NOMO-1 treated with dmso at 0.1 percent for 144 hours (cell line): ENCODE measurements around the gene PPARD.
A peak's percentile ranks its signal among the peaks of the same experiment; 100 is the strongest.
"Not testable (repeated sequence)": the region's sequence is repeated elsewhere in the genome, so short reads cannot be mapped to it uniquely, and the experiment has no call there.

Source experiments
- DNase-seq: peaks from one replicate; lab custom pipeline; 2025; ENCODE audit not compliant: unreplicated experiment; lab: John Stamatoyannopoulos, UW

Gene PPARD

GRCh38 chr6:35312076-35312800 is 30.1 kb upstream of the PPARD start:
- DNase-seq, result no peak

DNA sequence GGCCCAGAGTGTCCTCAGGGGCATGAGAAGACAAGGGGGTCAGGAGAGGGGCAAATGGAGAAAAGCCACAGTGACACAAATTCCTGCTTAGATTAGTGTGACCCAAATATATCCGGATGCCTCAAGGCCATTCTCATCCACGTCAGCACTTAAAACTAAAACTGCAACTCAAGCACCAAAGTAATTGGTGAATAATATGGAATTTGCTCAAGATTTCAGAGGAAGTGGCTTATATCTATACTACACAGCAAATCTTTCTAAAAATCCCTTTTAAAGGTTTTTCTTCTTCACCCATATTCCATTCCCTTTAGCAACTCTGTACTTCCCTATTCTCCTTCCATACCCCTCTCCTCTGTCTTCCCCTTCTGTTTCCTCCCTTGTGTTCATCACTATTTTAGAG is 29.6 kb upstream of the PPARD start:
- DNase-seq, result no peak

DNA sequence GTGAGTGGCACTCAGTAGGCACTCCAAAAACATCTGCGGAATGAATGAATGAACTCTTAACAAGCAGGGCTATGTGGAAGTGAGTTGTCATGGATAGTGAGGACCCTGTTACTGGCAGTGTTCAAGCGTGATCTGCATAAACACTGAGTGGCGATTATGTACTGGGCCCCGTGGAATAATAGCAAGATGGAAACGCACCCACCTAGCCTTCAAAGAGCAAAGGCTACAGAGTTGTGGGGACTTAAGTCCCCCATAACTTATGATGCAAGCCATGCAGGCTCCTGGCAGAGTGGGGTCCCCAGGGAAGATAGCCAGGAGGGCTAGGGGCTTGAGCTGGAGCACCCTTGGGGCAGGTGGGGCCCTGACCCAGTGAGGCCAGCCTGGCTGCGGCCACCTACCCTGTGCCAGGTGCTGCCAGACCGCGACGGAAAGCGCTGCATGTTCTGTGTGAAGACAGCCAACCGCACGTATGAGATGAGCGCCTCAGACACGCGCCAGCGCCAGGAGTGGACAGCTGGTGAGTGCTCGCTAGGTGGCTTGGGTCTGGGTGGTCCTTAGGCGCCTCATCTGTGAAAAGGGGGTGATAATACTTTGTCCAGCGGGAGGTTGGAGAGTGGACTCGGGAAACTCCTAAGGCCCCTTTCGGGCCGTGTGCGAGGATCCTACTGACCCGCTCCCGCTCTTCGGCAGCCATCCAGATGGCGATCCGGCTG is 24.7 kb upstream of the PPARD start:
- no peak for DNase-seq

DNA sequence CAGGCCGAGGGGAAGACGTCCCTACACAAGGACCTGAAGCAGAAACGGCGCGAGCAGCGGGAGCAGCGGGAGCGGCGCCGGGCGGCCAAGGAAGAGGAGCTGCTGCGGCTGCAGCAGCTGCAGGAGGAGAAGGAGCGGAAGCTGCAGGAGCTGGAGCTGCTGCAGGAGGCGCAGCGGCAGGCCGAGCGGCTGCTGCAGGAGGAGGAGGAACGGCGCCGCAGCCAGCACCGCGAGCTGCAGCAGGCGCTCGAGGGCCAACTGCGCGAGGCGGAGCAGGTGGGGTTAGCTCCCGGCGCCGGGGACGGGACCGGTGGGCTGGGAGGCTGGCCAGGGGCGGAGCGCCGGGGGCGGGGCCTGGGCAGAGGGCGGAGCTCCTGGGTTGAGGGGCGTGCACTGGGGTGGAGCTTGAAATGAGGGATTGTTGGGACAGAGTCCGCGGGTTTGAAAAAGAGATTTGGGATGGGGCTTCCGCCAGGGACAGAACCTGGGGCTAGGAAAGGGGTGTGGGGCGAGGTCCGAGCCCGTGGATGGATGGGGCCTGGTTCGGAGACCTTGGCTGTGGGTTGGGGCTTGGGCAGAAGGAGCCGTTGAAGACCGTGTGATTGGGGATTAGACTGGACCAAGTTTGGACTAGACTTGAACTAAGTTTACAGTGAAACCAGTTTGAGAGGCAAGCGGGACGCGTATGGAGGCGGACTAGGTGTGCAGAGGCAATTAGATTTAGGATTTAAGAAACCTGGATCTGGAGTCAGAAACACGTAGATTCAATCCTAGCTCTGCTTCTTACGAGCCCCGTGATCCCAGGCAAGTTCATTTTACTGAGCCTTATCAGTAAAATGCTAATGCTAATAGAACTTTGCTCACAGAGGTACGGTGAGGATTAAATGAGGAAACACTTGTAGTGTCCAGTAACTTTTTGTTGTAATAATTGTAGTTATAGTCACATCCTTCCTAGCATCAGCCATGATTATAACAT is 23.9 kb upstream of the PPARD start:
- no peak for DNase-seq

DNA sequence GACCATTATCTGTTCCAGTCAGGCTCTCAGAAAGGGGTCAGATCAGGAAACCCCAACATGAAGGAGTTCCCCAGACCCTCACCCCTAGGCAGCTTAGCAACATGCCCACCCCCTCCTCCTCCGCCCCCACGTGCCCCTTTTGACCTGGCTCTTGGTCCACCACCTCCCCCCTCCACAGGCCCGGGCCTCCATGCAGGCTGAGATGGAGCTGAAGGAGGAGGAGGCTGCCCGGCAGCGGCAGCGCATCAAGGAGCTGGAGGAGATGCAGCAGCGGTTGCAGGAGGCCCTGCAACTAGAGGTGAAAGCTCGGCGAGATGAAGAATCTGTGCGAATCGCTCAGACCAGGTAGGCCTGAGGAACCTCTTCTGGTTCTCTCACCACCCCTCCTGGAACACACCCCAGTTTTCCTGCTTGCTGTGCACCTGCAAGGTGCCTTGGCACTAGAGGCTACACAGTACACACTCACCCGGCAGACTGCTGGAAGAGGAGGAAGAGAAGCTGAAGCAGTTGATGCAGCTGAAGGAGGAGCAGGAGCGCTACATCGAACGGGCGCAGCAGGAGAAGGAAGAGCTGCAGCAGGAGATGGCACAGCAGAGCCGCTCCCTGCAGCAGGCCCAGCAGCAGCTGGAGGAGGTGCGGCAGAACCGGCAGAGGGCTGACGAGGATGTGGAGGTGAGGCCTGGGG is 22.9 kb upstream of the PPARD start:
- no peak for DNase-seq

DNA sequence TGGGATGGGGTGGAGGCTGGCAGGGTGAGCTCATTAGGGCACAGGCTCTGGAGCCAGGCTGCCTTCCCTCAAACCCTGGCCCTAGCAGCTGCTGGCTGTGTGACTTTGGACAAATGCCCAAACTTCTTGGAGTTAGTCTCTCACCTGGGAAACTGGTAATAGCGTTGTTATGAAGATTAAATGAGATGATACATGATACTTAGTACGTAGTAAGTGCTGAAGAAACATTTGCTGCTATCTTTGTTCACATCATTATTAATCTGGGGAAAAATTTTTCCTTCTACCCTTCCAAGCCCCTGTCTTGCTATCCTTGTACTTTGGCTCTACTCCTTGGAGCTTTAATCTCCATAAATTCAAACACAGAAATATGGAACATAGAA is 22.3 kb upstream of the PPARD start:
- no peak for DNase-seq

- DNase-seq, result no peak
Measured at GRCh38 chr6:35321091-35321490, 21.3 kb upstream of the PPARD start.

DNA sequence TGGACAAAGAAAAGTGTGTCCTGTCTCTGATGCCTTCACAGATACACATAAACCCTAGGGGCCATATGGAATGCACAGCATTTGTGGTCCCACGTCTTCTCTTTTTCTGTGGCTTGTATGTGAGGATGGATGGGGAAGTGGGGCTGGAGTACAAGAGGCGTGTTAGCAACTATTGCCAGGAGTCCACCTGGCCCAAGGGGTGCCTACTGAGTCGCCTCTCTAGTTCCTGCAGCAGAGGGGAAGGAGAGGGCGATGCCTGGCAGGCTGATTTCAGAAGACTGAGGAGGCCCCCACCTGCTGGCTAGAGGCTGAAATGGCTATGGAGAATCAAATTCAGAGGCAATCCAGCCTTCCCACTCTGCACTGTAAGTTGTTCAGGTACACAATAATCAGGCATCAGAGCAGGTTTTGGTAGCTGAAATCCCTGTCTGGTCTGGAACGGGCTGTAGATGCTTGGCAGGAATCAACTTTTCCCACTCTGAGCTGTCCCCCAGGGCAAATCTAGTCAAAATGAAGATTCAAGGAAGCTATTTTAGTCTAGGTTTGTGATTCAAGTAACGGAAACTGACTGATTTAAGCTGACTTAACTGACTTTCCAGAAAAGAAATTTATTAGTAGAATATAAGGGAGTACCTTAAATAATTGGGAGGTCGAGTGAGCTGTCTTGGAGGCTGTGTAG is 14.9 kb upstream of the PPARD start:
- DNase-seq, result peak; percentile 21

DNA sequence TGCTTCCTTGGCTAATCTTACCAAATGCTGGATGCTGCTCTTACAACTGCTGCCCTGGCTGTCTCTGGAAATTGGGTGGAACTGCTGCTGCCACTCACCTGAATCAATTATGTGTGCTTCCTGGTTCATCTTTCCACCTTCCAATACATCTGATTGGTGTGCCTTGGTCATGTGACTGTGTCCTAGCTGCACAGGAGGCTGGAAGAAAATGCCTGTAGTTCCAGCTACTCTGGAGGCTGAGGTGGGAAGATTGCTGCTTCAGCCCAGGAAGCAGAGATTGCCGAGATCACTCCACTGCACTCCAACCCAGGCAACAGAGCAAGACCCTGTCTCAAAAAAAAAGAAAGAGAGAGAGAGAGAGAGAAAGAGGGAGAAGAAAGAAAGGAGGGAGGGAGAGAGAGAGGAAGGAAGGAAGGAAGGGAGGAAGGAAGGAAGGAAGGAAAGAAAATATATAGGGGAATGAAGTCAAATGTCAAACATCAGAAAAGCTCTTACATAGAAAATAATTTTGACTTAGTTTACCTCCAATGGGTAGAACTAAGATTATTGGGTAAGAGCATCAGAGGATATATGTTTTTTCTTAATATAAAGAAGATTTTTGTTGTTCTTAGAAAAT is 14.1 kb upstream of the PPARD start:
- DNase-seq, result no peak

DNA sequence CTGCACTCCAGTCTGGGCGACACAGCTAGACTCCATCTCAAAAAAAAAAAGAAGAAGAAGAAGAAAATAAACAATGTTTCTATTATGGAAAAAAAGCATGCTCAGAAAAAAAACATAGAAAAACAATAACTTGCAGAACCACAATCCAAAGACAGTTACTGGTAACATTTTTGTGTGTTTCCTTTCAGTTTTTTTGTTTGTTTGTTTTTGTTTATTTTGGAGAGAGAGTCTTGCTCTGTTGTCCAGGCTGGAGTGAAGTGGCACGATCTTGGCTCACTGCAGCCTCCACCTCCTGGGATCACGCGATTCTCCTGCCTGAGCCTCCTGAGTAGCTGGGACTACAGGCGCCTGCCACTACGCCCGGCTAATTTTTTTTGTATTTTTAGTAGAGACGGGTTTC is 13.4 kb upstream of the PPARD start:
- not testable (repeated sequence) for DNase-seq

DNA sequence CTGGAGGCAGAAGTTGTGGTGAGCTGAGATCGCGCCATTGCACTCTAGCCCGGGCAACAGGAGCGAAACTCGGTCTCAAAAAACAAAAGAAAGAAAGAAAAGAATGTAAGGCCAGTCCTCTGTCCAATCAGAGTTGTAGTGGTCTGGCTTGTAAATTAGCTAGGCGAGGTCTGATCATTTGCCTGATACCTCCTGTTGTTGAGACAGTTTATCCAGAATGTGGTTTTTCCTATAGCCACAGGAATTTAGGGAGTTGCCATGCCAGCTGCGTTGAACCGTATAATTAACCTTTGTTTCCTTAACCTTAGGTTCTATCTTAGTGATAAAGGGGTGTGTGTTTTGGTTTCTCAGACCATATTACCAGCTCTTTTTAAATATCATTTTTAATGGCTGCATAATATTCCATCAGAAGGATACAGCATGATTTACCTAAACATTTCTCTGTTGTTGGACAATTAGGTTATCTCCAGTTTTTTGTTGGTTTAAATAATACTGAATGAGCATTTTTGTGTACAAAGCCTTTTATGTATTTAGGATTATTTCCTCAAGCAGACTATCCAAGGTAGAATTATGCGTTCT is 11.7 kb upstream of the PPARD start:
- DNase-seq, result no peak

DNA sequence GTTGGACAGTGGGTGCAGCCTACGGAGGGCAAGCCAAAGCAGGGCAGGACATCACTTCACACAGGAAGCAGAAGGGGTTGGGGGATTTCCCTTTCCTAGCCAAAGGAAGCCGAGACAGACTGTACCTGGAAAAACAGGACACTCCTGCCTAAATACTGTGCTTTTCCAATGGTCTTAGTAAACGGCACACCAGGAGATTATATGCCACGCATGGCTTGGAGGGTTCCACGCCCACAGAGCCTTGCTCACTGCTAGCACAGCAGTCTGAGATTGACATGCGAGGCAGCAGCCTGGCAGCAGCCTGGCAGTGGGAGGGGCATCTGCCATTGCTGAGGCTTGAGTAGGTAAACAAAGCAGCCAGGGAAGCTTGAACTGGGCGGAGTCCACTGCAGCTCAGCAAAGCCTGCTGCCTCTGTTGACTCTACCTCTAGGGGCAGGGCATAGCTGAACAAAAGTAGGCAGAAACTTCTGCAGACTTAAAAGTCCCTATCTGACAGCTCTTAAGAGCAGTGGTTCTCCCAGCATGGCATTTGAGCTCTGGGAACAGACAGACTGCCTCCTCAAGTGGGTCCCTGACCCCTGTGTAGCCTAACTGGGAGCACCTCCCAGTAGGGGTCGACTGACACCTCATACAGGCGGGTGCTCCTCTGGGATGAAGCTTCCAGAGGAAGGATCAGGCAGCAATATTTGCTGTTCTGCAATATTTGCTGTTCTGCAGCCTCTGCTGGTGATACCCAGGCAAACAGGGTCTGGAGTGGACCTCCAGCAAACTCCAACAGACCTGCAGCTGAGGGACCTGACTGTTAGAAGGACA is 10.1 kb upstream of the PPARD start:
- DNase-seq, result not testable (repeated sequence)

DNA sequence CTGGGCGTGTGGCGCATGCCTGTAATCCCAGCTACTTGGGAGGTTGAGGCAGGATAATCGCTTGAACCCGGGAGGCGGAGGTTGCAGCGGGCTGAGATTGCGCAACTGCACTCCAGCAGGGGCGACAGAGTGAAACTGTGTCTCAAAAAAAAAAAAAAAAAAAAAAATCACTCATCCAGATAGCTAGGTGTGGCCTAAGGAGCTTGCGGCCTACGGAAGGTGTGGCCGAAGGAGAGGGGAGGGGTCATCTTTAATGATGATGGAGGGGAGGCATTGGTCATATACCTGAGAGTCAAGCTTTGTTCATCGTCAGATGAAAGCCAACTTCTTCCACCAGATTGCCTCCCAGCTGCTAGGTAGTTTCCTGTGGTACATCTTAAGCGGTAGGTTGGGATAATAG is 801 bp upstream of the PPARD start:
- DNase-seq, result no peak

GRCh38 chr6:35343092-35343834 is 905 bp downstream of the PPARD start:
- DNase-seq, result peak; percentile 65

DNA sequence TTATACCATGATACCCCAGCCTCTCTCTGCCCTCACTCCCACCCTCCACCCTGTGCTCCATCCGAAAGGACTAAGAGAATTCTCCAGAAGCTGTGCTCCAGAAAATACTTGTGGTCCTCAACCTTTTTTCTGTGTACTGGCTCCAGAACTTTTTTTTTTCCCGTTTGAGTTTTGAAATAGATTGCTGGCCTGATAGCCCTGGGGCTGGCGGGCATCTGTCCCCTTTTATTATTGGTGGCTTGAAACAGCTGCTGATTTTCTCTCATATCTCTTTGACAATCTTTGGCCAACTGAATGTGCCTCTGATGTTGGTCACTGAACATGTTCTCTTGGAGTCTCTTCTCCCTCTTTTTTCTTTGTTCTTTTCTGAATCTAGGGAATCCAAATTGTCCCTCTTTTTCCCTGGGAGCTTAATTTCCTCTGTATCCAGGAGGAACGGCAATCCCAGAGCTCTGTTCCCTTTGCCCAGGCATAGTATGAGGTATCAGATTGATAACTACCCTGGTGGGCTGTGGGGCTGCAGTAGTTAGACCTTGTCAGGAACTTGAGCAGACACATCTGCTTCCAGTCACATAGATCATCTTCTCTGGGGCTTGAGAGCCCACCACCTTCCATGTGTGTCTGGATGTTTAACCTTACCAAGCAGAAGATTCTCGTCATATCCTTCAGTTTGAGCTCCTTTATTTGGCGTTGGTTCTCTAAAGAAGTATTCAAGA is 1.6 kb downstream of the PPARD start:
- no peak for DNase-seq

- DNase-seq, result no peak
Measured at GRCh38 chr6:35351422-35351821, 9.1 kb downstream of the PPARD start.

GRCh38 chr6:35352735-35353134 is 10.4 kb downstream of the PPARD start:
- DNase-seq, result no peak
